ENCODE measurements around the gene JUN. TPM values are rescaled to one million over a fixed set of nuclear protein-coding genes. Genes with fewer than 3 reads are reported as not detected.

The JUN gene
- total and polyA plus RNA-seq, 2 of the 13 experiments (the other 11 are each of a cell fraction or from before 2014, with no cell fraction given), result 18.2 to 22.3 TPM

DNA sequence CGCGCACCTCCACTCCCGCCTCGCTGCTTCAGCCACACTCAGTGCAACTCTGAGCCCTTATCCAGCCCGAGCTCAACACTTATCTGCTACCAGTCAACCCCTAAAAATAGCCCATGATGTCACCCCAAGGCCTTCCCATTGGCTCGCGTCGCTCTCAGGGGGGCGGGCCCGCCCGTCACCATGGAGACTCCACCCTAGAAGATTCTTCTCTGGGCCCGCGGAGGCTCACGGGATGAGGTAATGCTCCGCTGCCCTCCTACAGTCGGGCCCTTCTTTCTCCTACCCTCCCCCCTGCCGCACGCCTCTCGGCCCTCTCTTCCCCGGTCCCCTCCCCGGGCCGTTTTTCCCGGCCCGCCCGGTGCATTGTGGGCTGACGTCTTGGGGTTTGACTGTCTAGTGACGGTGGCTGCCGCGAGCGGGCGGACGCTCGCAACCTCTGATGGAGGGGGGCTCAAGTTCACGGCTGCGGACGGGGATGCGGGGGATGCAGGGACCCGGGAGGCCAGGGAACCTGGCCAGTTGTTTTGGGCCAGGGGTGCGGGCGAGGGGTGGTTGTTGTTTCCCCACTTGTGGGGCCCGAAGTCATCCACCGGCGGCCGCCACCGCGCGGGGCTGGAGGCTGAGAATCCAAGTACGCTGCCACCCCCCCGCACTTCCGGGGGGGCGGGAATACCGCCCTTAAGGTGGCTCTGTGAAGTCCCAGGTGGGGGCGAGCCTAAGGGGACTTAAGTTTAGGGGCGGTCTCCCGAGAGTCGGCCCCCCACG lies at the start of gene JUN (continued):
- no peak for TF ChIP-seq TERF1 (CRISPR knock-in tag; IDR thresholded peaks at IDR 0.05)
- TF ChIP-seq ONECUT2 (CRISPR knock-in tag; IDR thresholded peaks at IDR 0.05), result no peak
- no peak for TF ChIP-seq ZEB1 (IDR thresholded peaks at IDR 0.05; ENCODE audit: insufficient replicate concordance, low read depth)
- TF ChIP-seq ZSCAN22 (CRISPR knock-in tag; IDR thresholded peaks at IDR 0.05), result no peak
- no peak for TF ChIP-seq ZNF570 (CRISPR knock-in tag; IDR thresholded peaks at IDR 0.05; ENCODE audit: borderline replicate concordance)
- TF ChIP-seq HOXA7 (CRISPR knock-in tag; IDR thresholded peaks at IDR 0.05), result no peak
- peak; percentile 63; the same call in 1 of the 2 replicates for TF ChIP-seq HOXA5 (CRISPR knock-in tag; IDR thresholded peaks at IDR 0.05)
- no peak for TF ChIP-seq SNRNP70 (IDR thresholded peaks at IDR 0.05; ENCODE audit: low read depth, low read length)
- TF ChIP-seq IRF9 (CRISPR knock-in tag; IDR thresholded peaks at IDR 0.05; ENCODE audit: borderline replicate concordance), result peak; percentile 32; the same call in 1 of the 2 replicates
- TF ChIP-seq, protein P1, sequence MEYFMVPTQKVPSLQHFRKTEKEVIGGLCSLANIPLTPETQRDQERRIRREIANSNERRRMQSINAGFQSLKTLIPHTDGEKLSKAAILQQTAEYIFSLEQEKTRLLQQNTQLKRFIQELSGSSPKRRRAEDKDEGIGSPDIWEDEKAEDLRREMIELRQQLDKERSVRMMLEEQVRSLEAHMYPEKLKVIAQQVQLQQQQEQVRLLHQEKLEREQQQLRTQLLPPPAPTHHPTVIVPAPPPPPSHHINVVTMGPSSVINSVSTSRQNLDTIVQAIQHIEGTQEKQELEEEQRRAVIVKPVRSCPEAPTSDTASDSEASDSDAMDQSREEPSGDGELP (IDR thresholded peaks at IDR 0.05; ENCODE audit: borderline replicate concordance, low read depth), result no peak
- TF ChIP-seq RORA (CRISPR knock-in tag; IDR thresholded peaks at IDR 0.05), result no peak
- peak; percentile 4 for TF ChIP-seq ZNF883 (CRISPR knock-in tag; IDR thresholded peaks at IDR 0.05; ENCODE audit: not compliant biosample characterization)
- 0 out of 2 replicates have a peak, but pooled peaks have one; percentile 28 for TF ChIP-seq ZNF280D (CRISPR knock-in tag; IDR thresholded peaks at IDR 0.05)
- peak; percentile 90 for TF ChIP-seq ZNF792 (CRISPR knock-in tag; IDR thresholded peaks at IDR 0.05)
- TF ChIP-seq ZKSCAN1 (IDR thresholded peaks at IDR 0.05; ENCODE audit: low read length), result peak; percentile 93
- no peak; the same call in 1 of the 2 replicates for TF ChIP-seq TFE3 (CRISPR knock-in tag; IDR thresholded peaks at IDR 0.05)
- 0 out of 2 replicates have a peak, but pooled peaks have one; percentile 5 for TF ChIP-seq SMAD1 (CRISPR knock-in tag; IDR thresholded peaks at IDR 0.05; ENCODE audit: borderline replicate concordance, low read depth)
- no peak for TF ChIP-seq ZNF432 (CRISPR knock-in tag; IDR thresholded peaks at IDR 0.05; ENCODE audit: borderline replicate concordance)
- TF ChIP-seq HNF4G (IDR thresholded peaks at IDR 0.05; ENCODE audit: borderline replicate concordance, low read depth, low read length), result no peak
- no peak; the same call in 1 of the 2 replicates for TF ChIP-seq HNF4G (CRISPR knock-in tag; IDR thresholded peaks at IDR 0.05; ENCODE audit: borderline replicate concordance, low read depth)

Data from HepG2 (cell line).